HepG2 (cell line): ENCODE results near the gene TBATA. TPM values are rescaled to one million over a fixed set of nuclear protein-coding genes. Genes with fewer than 3 reads are reported as not detected.

Experiments
- AKNA ChIP-seq: sonication (generic); formaldehyde crosslinking; IDR thresholded peaks from 2 replicates; pipeline ENCODE4 v1.4.0; 2020; ENCODE audit warnings: missing genetic modification reagents, borderline replicate concordance
- HBP1 ChIP-seq: IDR thresholded peaks from 2 replicates; pipeline ENCODE4 v1.6.1; 2016; ENCODE audit warnings: low read depth, control low read depth
- HMG20B ChIP-seq: conservative IDR thresholded peaks from 2 replicates; pipeline ENCODE4 v1.6.1; 2016; ENCODE audit warnings: missing genetic modification reagents, missing compliant biosample characterization
- LRRFIP1 ChIP-seq: sonication (generic); formaldehyde crosslinking; conservative IDR thresholded peaks from 2 replicates; pipeline ENCODE4 v1.4.0; 2020; ENCODE audit warnings: missing genetic modification reagents
- MIER2 ChIP-seq: IDR thresholded peaks from 2 replicates; pipeline ENCODE4 v1.6.1; 2016; ENCODE audit warnings: missing biosample characterization, missing genetic modification reagents
- MTA1 ChIP-seq: sonication (generic); formaldehyde crosslinking; IDR thresholded peaks from 2 replicates; pipeline ENCODE4 v1.4.0; 2020; ENCODE audit warnings: missing genetic modification reagents, mild to moderate bottlenecking, borderline replicate concordance
- SP4 ChIP-seq: sonication (generic); formaldehyde crosslinking; IDR thresholded peaks from 2 replicates; pipeline ENCODE4 v1.8.1; 2023; ENCODE audit warnings: mild to moderate bottlenecking, missing genetic modification reagents
- ZBTB7B ChIP-seq: sonication (generic); formaldehyde crosslinking; IDR thresholded peaks from 2 replicates; pipeline ENCODE4 v1.4.0; 2020; ENCODE audit warnings: missing genetic modification reagents
- ZNF121 ChIP-seq: sonication (generic); formaldehyde crosslinking; IDR thresholded peaks from 2 replicates; pipeline ENCODE4 v1.5.0; 2020; ENCODE audit warnings: mild to moderate bottlenecking, missing genetic modification reagents
- ZNF136 ChIP-seq: sonication (generic); formaldehyde crosslinking; IDR thresholded peaks from 2 replicates; pipeline ENCODE4 v1.8.1; 2022; ENCODE audit warnings: low read depth, mild to moderate bottlenecking, moderate library complexity, missing genetic modification reagents
- ZNF274 ChIP-seq: sonication (generic); formaldehyde crosslinking; IDR thresholded peaks from 2 replicates; pipeline ENCODE4 v1.5.1; 2020; ENCODE audit warnings: mild to moderate bottlenecking, missing genetic modification reagents
- ZNF331 ChIP-seq: sonication (generic); formaldehyde crosslinking; IDR thresholded peaks from 2 replicates; pipeline ENCODE4 v1.4.0; 2020; ENCODE audit warnings: missing genetic modification reagents
- ZNF382 ChIP-seq: sonication (generic); formaldehyde crosslinking; IDR thresholded peaks from 2 replicates; pipeline ENCODE4 v1.5.0; 2020; ENCODE audit warnings: missing genetic modification reagents, mild to moderate bottlenecking, borderline replicate concordance
- ZNF430 ChIP-seq: sonication (generic); formaldehyde crosslinking; IDR thresholded peaks from 2 replicates; pipeline ENCODE4 v1.9.0; 2021; ENCODE audit warnings: mild to moderate bottlenecking, missing genetic modification reagents
- ZNF605 ChIP-seq: sonication (generic); formaldehyde crosslinking; IDR thresholded peaks from 2 replicates; pipeline ENCODE4 v1.8.0; 2022; ENCODE audit warnings: mild to moderate bottlenecking, missing genetic modification reagents
- ZNF670 ChIP-seq: sonication (generic); formaldehyde crosslinking; IDR thresholded peaks from 2 replicates; pipeline ENCODE4 v1.8.0; 2022; ENCODE audit warnings: mild to moderate bottlenecking, missing genetic modification reagents, borderline replicate concordance
- ZNF770 ChIP-seq: sonication (generic); formaldehyde crosslinking; IDR thresholded peaks from 2 replicates; pipeline ENCODE4 v1.5.0; 2020; ENCODE audit warnings: mild to moderate bottlenecking, missing genetic modification reagents
- ZNF775 ChIP-seq: sonication (generic); formaldehyde crosslinking; IDR thresholded peaks from 2 replicates; pipeline ENCODE4 v1.4.0; 2020; ENCODE audit warnings: missing genetic modification reagents, mild to moderate bottlenecking, moderate library complexity, borderline replicate concordance
- ZSCAN29 ChIP-seq: sonication (generic); formaldehyde crosslinking; conservative IDR thresholded peaks from 2 replicates; pipeline ENCODE4 v1.4.0; 2020; ENCODE audit warnings: mild to moderate bottlenecking, missing genetic modification reagents
- polyA plus RNA-seq, 8 experiments: library from polyadenylated mRNA; depleted of rRNA in 3 of 8; stranded (reverse) in 7 of 8; unstranded in 1 of 8; fragments of >200 nt; fragmentation: Illumina TruSeq in 4 of 8; extraction: Trizol in 4 of 8; gene quantifications; 2 replicates each; pipeline versions ENCODE4 v1.2.1 to v1.2.3, GENCODE V29; 2011 to 2016; ENCODE audit warnings: low read depth in 4 of 8, missing spikeins in 1 of 8, mixed read lengths in 1 of 8; ENCODE audit not compliant: insufficient read depth in 1 of 8
- total RNA-seq, 5 experiments: library from RNA; depleted of rRNA; stranded (reverse); fragments of >200 nt; fragmentation: Illumina TruSeq; extraction: Trizol; gene quantifications; 2 replicates each; pipeline ENCODE4 v1.2.3, GENCODE V29; 2016; ENCODE audit warnings: low read depth in 1 of 5

The TBATA gene
- total and polyA plus RNA-seq, 2 of the 13 experiments (the other 11 are each of a cell fraction or from before 2014, with no cell fraction given), result not detected

GRCh38 chr10:70815504-70816219 lies 30.5 kb upstream of the TBATA start, which contains the start of gene SGPL1 (continued):
- TF ChIP-seq MTA1 (CRISPR knock-in tag) (no peak; the same call in 1 of the 2 replicates), ZNF605 (CRISPR knock-in tag) (no peak), HMG20B (CRISPR knock-in tag) (no peak), AKNA (CRISPR knock-in tag) (no peak), ZNF430 (0 out of 2 replicates have a peak, but pooled peaks have one; percentile 22), ZNF331 (CRISPR knock-in tag) (no peak), ZNF775 (CRISPR knock-in tag) (no peak), ZNF770 (CRISPR knock-in tag) (peak; percentile 87), SP4 (peak; percentile 62), ZNF136 (CRISPR knock-in tag) (no peak), ZSCAN29 (CRISPR knock-in tag) (no peak), LRRFIP1 (no peak), HBP1 (CRISPR knock-in tag) (0 out of 2 replicates have a peak, but pooled peaks have one; percentile 47), ZNF121 (CRISPR knock-in tag) (no peak), MIER2 (no peak), ZNF274 (CRISPR knock-in tag) (0 out of 2 replicates have a peak, but pooled peaks have one; percentile 39), ZNF382 (CRISPR knock-in tag) (no peak), ZNF670 (CRISPR knock-in tag) (0 out of 2 replicates have a peak, but pooled peaks have one; percentile 41), ZBTB7B (0 out of 2 replicates have a peak, but pooled peaks have one; percentile 27)
